Measurements from ENCODE around the gene ZC3H12A.

- TF ChIP-seq, protein P1, sequence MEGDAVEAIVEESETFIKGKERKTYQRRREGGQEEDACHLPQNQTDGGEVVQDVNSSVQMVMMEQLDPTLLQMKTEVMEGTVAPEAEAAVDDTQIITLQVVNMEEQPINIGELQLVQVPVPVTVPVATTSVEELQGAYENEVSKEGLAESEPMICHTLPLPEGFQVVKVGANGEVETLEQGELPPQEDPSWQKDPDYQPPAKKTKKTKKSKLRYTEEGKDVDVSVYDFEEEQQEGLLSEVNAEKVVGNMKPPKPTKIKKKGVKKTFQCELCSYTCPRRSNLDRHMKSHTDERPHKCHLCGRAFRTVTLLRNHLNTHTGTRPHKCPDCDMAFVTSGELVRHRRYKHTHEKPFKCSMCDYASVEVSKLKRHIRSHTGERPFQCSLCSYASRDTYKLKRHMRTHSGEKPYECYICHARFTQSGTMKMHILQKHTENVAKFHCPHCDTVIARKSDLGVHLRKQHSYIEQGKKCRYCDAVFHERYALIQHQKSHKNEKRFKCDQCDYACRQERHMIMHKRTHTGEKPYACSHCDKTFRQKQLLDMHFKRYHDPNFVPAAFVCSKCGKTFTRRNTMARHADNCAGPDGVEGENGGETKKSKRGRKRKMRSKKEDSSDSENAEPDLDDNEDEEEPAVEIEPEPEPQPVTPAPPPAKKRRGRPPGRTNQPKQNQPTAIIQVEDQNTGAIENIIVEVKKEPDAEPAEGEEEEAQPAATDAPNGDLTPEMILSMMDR (IDR thresholded peaks at IDR 0.05): no peak
- TF ChIP-seq POLR2A (IDR thresholded peaks at IDR 0.05): no peak
These were observed 21.5 kb downstream of the ZC3H12A start for GRCh38 chr1:37495875-37496274.

All from lower leg skin (tissue), 3 donors.